Measurements from ENCODE around the gene PTPRT.

GRCh38 chr20:42173440-42173839 lies 1016.3 kb downstream of the PTPRT start:
- TF ChIP-seq POLR2AphosphoS5 (IDR thresholded peaks at IDR 0.05; ENCODE audit: low read depth, low read length): no peak
- TF ChIP-seq CTCF (IDR thresholded peaks at IDR 0.05): no peak
- TF ChIP-seq REST (IDR thresholded peaks at IDR 0.05; ENCODE audit: insufficient read depth in 1 of 2, low read depth in 2 of 2, low read length in 1 of 2): no peak
- no peak for TF ChIP-seq TCF7L2 (IDR thresholded peaks at IDR 0.05; ENCODE audit: low read depth, low read length)

All from Panc1 (cell line).